HG03196 (cell line): ENCODE results near the gene PCAT7.
"Not testable (repeated sequence)": the region's sequence is repeated elsewhere in the genome, so short reads cannot be mapped to it uniquely, and the experiment has no call there.

Experiments used
- ATAC-seq: cut with Tn5 transposase; IDR thresholded peaks from one replicate; pipeline ENCODE4 v1.9.1; 2021; ENCODE audit not compliant: unreplicated experiment

The PCAT7 gene

DNA sequence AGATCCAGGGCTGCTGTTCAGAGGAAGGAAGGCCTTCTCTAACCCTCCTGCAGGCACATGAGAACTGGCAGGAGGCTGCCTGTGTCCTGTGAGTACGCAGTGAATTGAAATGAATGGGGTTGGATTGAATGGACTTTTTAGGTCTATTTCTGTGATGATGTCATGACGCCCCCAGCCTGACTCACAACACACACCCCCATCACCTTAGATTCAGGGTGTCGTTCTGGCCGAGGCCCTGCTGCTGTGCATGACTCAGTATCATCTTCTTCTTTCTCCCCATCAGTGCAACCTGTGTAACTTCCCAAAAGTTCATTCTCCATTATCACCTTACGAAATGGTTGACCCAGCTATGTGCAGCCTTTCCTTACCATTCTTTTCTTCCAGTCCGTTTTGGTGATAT lies 5.4 kb downstream of the PCAT7 start:
- ATAC-seq, result no peak

DNA sequence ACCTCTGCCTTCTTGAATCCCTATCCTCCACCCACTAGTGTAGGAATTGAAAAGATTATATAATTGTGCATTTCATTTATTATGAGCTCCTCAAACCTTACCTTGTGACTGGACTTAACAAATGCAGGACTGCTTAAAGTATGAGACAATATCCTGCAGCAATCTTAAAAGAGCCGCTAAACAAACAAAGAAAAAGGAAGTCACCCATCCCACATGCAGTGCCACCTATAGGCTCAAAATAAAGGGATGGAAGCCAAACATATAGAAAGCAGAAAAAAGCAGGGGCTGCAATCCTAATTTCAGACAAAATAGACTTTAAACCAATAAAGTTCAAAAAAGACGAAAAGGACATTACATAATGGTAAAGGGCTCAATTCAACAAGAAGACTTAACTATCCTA lies 8.7 kb downstream of the PCAT7 start:
- no peak for ATAC-seq

DNA sequence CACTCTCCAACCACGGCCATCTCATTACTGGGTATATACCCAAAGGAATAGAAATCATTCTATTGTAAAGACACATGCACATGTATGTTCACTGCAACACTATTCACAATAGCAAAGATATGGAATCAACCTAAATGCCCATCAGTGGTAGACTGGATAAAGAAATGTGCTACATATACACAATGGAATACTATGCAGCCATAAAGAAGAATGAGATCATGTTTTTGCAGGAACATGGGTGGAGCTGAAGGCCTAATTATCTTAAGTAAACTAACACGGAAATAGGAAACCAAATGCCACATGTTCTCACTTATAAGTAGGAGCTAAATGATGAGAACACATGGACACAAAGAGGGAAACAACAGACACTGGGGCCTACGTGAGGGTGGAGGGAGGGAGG lies 9.4 kb downstream of the PCAT7 start:
- not testable (repeated sequence) for ATAC-seq

DNA sequence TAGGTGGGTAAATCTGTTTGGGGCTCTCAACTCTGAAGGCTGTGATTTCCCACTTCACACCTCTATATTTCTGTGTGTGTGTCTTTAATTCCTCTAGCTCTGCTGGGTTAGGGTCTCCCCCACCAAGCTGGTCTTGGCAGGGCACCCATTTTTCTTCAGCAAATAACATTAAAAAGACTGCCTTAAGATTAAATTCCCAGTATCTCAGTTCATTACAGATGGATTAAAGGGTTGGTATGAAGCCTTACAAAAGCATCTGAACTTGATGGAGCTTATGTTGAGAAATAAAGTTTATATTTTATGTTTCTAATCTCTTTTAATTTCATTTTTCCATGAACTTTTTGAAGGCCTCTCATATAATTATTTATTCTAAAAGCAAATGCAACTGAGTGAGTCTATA lies 11.7 kb downstream of the PCAT7 start:
- ATAC-seq, result no peak

DNA sequence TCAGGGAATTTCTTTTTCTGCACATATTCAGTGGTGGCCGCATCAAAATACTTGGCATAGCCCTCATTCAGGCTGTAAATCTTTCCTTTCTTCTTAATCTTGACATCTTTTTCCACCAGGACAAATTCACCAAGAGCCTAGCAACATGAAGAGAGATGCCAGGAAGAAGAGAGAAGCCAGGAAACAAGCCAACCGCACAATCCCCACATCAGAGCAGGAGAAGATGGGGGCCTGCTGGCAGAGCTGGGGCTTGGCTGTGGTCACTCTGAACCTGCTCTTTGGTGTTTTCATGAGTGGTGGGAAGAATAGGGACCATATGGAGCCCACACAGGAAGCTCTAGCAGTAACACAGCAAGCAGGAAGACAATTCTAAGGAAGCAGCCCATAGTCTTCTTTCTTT lies 12.4 kb downstream of the PCAT7 start:
- ATAC-seq, result no peak

DNA sequence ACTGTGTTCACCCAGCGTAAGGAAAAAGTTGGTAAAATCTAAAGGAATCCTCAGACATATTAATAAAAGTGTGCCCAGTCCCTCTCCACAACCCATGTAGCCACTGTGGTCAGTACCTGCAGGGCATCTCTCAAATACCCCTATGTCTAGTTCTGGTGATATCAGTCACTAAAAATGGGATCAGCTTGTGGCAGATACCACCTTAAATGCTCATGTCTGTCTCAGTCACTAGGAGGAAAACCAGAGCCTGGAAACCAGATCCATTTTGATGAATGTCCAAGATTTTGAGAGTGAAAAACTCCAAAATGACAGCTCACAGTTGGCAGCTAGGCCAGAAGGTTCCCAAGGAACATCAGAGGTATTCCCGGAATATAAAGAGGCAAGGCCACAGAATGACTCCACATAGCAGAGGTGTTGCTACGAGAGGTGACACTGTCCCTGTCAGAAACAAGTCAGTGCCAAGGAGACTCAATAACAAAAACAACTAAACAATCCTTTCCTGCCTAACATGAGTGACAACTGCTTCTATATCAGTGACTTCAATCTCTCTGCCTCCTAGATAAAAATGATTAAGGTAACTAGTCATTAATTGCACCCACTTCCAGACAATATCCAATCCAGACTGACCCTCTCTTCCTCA lies 13.5 kb downstream of the PCAT7 start:
- no peak for ATAC-seq

DNA sequence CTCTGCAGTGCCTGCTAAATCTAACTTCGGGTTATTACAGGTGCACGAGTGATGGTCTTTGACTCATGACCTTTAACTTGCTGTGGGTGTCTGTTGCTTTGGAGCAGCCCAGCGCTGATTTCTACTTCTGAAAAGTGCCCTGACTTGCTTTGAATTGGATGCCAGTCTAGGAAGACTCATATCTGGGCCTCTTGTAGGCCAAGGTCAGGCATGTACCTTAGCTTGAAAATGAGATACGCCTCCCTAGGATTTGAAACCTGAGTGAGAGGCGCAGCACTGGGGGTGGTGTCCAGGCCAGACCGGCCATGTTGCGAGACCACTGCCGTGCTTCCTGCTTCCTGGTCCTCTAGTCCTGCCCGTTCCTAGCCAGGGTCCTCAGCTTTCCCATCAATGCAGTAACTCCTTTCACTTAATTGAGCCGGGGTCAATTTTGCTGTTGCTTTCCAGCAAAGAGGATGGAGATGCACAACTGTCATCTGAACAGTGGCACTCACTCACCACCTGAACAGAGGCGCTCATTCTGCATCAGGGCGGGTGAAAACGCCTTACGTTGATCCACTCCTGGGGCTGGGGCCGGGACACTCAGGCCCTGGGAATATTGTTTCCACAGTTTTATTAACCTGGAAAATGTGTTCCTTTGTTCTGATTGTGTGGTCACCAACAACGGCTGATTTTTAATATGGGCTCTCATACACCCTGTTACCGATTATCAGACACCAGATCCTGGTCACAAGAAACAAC lies 14.3 kb downstream of the PCAT7 start:
- no peak for ATAC-seq

DNA sequence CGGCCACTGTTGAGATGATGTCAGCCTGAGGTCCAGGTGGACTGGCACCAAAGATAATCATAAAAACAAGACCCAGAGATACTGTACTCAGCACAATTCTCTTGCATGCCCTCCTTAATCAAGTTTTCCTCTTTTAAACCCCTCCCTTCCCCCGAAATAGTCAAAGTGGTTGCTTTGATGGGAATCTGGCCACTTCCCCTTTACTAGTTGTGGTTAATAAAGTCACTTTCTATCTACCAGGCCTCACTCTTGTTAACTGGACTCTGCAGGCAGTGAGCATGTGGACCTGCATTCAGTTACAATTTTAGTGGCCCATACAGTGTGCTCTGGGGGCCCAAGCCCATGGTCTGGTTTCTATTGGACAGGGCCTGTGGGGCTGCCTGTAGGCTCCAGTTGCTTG lies 21.2 kb downstream of the PCAT7 start:
- ATAC-seq, result no peak

DNA sequence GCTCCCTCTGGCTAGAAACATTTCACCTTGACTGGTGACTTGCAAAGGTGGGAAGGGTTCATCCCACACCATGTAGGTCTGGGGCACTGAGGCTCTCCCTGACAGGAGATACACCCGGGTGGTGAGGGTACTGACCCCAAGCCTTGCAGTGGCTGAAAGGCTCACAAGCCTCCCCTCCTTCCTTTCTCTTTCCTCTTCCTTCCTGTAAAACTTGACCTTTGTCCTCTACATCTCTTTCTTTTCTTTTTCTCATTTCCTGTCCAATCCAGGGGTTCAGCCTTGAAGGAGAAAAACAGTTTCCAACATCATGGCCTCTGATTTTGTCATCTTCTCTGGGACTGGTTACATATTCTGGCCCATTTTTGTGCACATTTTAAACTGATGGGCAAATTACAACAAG lies 22.2 kb downstream of the PCAT7 start:
- ATAC-seq, result no peak

DNA sequence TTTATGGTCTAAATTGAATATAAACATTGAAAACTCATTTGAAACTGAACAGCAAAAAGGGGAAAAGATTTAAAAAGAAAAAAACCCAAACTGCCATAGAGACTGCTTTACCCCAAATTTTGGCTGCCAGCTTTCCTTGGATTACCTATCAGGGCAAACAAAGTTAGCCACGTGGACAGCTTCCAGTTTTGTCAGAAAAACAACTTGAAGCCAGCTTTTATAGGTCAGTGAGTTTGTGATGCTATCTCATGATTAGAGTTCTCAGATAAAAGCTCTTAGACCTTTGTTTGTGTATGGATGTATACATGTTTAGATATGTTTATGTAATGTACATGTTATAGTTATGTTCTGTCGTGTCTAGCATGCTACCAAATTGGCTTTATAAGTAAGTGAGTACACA lies 22.7 kb downstream of the PCAT7 start:
- ATAC-seq, result no peak

DNA sequence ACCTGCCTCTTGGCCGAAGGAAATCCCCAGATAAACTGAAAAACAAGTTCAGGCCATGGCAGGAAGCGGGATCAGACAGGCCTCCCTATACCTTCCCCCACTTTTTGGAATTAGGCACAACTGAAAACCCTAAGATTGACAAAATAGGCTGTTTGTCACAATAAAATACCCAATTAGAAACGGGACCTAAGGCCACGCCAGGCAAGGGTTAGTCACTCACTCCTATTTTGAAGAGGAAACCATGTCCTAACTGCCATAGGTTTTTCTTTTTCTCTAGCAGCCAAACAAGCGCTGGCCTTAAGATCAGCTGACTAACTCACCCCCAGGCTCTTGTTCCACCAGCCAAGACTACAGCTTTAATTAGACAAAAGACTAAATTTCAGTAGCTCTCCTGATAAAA lies 26.8 kb downstream of the PCAT7 start:
- ATAC-seq, result no peak

DNA sequence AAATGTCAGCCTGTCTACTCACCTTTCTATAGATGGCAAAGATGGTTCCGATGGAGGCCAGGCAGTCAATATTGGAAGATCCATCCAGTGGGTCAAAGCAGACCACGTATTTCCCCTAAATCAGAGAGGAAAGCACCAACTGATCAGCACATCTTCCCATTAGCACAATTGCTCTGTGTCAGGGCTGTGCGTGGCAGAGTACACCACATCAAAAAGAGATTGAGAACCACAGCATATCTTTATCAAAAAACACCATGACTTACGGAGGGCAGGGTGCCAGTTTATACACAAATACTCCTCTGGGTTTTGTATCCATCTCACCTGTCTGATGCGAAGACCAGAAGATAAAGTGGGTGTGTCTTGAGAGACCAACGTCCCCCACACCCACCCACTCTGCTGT lies 29.7 kb downstream of the PCAT7 start:
- no peak for ATAC-seq

DNA sequence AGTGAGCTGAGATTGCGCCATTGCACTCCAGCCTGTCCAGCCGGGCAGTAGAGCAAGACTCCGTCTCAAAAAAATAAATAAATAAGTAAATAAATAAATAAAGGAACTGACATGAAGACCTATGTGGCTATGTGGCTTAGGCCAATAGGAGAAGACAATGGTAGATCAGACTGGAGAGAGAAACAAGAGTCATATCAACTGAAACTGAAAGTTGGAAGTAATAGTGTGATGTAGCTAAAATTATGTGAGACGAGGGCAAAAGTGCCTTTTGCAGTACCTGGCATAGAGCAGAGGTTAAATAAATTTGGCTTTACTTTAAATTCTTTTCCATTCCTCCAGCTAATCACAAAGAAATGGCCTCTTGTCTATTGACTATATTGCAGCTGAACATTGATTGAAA lies 31.4 kb downstream of the PCAT7 start:
- no peak for ATAC-seq

DNA sequence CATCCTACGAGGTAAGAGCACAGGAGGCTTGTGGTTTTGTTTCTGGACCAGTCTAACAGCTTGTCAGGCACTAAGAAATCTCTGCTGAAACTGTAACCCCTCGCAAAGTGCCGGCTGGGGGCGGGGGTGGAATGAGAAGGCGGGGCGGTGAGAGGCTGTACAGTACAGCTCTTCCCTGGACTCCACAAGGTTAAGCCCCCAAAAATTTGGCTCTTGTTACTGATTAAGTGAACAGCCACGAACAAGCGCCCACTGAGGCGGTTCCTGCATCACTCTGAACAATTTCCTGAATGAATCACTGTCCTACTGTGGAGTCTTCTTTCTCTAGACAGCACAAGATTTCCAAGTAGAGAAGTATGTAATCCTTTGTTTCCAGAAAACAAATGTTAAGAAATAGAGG lies 31.9 kb downstream of the PCAT7 start:
- no peak for ATAC-seq

DNA sequence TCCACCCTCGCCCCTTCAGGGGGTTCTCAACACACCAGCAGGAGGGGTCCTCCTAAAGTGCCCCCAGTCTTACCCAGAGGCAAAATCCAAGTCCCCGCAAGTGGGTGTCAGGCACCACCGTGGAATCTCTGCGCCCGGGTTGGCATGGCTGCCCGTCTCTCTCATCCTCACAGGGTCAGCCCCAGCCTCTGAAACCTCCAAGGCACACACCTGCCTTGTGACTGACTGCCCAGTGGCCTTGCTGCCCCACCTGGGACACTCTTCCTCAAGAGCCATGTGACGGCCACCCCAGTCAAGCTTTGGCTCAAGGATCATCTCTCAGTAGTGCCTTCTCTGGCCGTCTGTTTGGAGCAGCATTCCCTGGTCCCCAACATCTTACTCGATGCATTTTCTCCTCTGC lies 33.8 kb downstream of the PCAT7 start:
- no peak for ATAC-seq

DNA sequence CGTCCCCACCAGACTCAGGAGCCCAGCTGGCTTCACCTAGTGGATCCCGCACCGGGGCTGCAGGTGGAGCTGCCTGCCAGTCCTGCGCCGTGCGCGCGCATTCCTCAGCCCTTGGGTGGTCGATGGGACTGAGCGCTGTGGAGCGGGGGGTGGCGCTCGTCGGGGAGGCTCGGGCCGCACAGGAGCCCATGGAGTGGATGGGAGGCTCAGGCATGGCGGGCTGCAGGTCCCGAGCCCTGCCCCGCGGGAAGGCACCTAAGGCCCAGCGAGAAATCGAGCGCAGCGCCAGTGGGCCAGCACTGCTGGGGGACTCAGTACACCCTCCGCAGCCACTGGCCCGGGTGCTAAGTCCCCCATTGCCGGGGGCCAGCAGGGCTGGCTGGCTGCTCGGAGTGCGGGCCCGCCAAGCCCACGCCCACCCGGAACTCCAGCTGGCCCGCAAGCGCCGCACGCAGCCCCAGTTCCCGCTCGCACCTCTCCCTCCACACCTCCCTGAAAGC lies 36.2 kb downstream of the PCAT7 start:
- ATAC-seq, result not testable (repeated sequence)

DNA sequence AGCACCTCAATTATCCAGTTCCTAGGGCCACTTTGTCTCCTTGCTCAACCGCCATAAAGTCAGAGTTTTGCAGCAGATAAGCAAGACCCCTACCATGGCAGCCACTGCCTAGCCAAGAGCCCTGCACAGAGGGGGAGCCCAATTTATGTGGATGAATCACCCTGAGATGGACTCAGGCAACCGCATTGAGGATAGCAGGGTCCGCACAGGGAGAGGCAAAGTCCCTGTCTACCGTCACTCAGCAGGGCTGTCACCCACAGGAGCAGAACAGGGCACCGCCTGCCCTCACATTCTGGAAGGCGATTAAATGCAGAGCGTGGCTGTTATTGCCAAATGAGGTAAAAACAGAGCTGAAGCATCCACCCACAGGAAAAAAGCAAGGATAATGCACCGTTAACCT lies 37.0 kb downstream of the PCAT7 start:
- no peak for ATAC-seq

DNA sequence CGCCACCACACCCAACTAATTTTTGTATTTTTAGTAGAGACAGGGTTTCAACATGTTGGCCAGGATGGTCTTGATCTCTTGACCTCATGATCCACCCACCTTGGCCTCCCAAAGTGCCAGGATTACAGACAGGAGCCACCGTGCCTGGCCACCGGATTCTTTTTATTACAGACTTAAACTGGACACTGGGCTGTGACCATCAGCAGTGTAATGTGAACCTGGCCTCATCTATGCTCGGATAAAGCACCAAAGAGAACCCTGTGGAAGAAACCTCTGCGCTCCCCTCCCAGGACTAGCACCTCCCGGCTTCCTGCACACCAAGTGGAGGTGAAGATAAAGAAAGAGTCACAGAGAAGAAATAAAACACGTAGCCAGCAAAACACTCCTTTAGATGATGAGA lies 37.8 kb downstream of the PCAT7 start:
- not testable (repeated sequence) for ATAC-seq

DNA sequence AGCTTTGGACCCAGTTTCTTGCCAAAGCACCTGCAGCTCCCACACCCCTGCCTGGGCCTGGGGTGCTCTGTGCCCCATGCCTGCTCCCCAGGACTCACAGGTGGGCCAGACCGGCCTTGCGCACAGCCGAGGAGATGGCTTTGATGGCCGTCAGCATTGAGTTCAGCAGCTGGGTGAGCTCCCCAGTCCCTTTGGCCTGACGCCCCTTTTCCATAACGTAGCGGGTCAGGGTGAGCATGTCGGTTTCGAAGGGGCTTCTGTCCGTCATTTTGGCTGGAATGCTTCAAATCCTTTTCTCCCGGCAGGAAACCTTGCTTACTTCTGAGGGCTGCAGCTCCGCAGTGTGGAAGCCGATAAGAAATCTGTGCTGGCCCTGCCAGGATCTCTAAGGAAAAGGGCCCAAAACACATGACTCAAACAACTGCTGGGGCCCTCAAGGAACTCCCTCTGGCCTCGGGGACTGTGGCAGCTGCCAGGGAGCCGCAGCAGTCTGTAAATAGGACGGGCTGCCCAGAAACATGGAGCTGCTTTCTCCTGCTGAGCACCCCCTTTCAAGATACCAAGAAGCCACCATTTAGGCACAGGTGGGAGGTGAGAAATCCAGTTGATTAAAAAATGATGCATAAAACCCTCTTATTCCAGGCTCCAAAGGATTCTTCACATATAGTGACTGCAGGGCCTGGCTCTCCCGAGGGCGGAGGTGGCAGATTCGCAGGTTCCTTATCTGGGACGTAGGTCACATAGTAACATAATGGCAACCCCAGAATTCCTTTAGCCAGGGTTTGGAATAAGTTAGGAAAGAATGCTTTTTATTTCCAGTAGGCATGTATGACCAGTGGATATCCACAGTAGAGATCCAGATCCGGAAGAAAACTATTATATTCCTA lies 38.8 kb downstream of the PCAT7 start, which contains the start of gene FBP2:
TSS of gene FBP2 (minus strand) at position 366 of the 887 bp plus-strand sequence. CDS start at position 268, 98 bp downstream.
- ATAC-seq, result no peak

DNA sequence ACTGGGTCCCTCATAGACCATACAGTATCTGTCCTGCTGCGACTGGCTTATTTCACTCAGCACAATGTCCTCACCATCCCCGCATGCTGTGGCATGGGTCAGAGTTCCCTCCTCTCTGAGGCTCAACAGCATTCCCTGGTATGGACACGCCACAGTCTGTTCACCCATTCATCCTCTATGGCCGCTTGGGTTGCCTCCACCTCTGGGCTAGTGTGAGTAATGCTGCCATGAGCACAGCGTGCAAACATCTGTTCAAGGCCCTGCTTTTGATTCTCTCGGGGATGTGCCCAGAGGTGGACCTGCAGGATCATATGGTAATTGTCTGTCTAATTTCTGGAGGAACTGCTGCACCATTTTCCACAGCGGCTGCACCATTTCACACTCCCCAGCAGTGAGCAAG lies 44.2 kb downstream of the PCAT7 start:
- no peak for ATAC-seq

DNA sequence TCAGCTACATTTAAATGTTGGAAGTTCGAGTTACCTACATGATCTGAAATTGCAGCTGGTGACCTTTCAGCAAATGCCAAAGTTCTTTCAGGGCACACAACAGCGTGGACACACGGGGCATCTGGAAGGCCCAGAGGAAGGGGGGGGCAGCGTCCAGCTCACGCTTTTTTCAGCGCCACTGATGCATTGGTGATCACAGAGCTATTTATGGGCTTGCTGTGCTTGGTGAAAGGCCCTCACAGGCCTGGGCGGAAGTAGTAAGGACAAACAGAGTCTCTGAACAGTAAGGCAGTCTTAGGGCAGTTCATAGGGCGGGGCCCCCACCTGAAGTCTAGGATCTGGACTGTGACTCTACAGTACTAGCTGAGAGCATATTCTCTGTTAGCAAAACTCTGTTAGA lies 45.4 kb downstream of the PCAT7 start:
- no peak for ATAC-seq

DNA sequence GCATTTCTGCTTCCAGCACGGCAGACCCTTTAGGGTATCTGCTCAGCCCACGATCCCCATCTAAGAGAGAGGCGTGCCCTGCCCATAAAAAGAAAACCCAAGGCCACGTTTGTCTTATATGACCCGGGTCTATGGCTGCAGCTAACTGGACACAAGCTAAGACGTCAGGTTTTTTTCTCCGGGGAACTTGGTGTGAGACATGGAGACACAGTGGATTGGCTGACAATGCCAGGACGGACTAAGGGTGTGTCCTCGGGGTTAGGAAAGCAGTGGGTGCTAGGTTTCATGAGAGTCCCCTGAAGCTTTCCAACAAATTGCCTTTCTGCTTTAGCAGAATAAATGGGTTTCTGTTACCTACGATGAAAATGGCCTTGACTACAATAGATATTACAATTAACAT lies 45.8 kb downstream of the PCAT7 start:
- ATAC-seq, result no peak
